Gastrocnemius medialis (tissue), 4 donors: Measurements from ENCODE around the gene THAP7.

Experiments used
- CTCF ChIP-seq, 5 experiments: fragments of 450-650 bp in 3 of 5; fragments of 200-600 bp in 2 of 5; sonication (generic) in 2 of 5; IDR thresholded peaks in 4 of 5; conservative IDR thresholded peaks in 1 of 5; 1 replicate in 4 of 5; 2 replicates in 1 of 5; pipeline ENCODE4 v1.5.1; 2016 to 2019; ENCODE audit warnings: antibody characterized with exemption in 5 of 5, mild to moderate bottlenecking in 3 of 5, moderate library complexity in 3 of 5
- POLR2A ChIP-seq, 2 donors: fragments of 450-650 bp; IDR thresholded peaks; one replicate each; pipeline ENCODE4 v1.6.1; 2017; ENCODE audit warnings: antibody characterized with exemption in 2 of 2, mild to moderate bottlenecking in 2 of 2, moderate library complexity in 2 of 2

- TF ChIP-seq POLR2A (IDR thresholded peaks at IDR 0.05) (no peak), CTCF (IDR thresholded peaks at IDR 0.05 in 4 of 5, conservative IDR thresholded peaks at IDR 0.05 in 1 of 5) (no peak)
These were observed 11.8 kb upstream of the THAP7 start for GRCh38 chr22:21013657-21014201.
